KMS-11 (cell line): Measurements from ENCODE around the gene RNF169.
"Not testable (repeated sequence)": the region's sequence is repeated elsewhere in the genome, so short reads cannot be mapped to it uniquely, and the experiment has no call there.

Experiments
- H2AFZ ChIP-seq: fragments of 200-600 bp; sonication (generic); 2 replicates; pipeline ENCODE4 v1.6.1; 2016; ENCODE audit warnings: antibody characterized with exemption, mixed run types, low read depth
- H3K27ac ChIP-seq: fragments of 200-600 bp; sonication (generic); 2 replicates; pipeline ENCODE4 v1.6.1; 2016; ENCODE audit warnings: mild to moderate bottlenecking, mixed run types
- H3K27me3 ChIP-seq: fragments of 200-600 bp; sonication (generic); 2 replicates; pipeline ENCODE4 v1.6.1; 2017; ENCODE audit warnings: mild to moderate bottlenecking, low read depth, mixed run types, moderate library complexity; ENCODE audit not compliant: insufficient read depth
- H3K36me3 ChIP-seq: fragments of 200-600 bp; sonication (generic); 2 replicates; pipeline ENCODE4 v1.6.1; 2017; ENCODE audit warnings: mild to moderate bottlenecking, mixed run types; ENCODE audit not compliant: insufficient read depth
- H3K4me1 ChIP-seq: fragments of 200-600 bp; sonication (generic); 2 replicates; pipeline ENCODE4 v1.6.1; 2016; ENCODE audit warnings: mild to moderate bottlenecking, low read depth, mixed run types; ENCODE audit not compliant: poor library complexity, severe bottlenecking
- H3K4me2 ChIP-seq: fragments of 200-600 bp; sonication (generic); 2 replicates; pipeline ENCODE4 v1.7.0; 2016; ENCODE audit warnings: mild to moderate bottlenecking, mixed run types
- H3K4me3 ChIP-seq: fragments of 200-600 bp; sonication (generic); IDR thresholded peaks from 2 replicates; pipeline ENCODE4 v1.6.1; 2017; ENCODE audit warnings: low read depth, low read length, mixed read lengths; ENCODE audit not compliant: insufficient read depth
- H3K79me2 ChIP-seq: fragments of 200-600 bp; sonication (generic); 2 replicates; pipeline ENCODE4 v1.6.1; 2016; ENCODE audit warnings: low read depth, mixed run types; ENCODE audit not compliant: insufficient read depth
- H3K9ac ChIP-seq: fragments of 200-600 bp; sonication (generic); 2 replicates; pipeline ENCODE4 v1.6.1; 2016; ENCODE audit warnings: mild to moderate bottlenecking, mixed run types
- H4K20me1 ChIP-seq: fragments of 200-600 bp; sonication (generic); 2 replicates; pipeline ENCODE4 v1.6.1; 2016; ENCODE audit warnings: mild to moderate bottlenecking, mixed run types; ENCODE audit not compliant: insufficient read depth
- CTCF ChIP-seq: fragments of 200-600 bp; sonication (generic); conservative IDR thresholded peaks from 2 replicates; pipeline ENCODE4 v1.6.1; 2017; ENCODE audit warnings: low read depth, mild to moderate bottlenecking, antibody characterized with exemption, low read length, moderate library complexity, mixed read lengths

Gene RNF169

GRCh38 chr11:74819400-74819799, 70.8 kb downstream of the RNF169 start:
- Histone ChIP-seq H3K79me2 (no peaks in the 10 kb centered on the region), H3K36me3 (peaks cover 7% of the 10 kb centered on the region; the same call in 1 of the 2 replicates), H4K20me1 (no peaks in the 10 kb centered on the region), H3K4me1 (no peaks in the 10 kb centered on the region), H3K9ac (no peak overlapping the region), H3K27me3 (no peaks in the 10 kb centered on the region), H3K4me2 (no peak overlapping the region), H2AFZ (no peak overlapping the region), H3K4me3 (no peak overlapping the region), H3K27ac (no peak overlapping the region)
- no peak for TF ChIP-seq CTCF

- Histone ChIP-seq H3K79me2 (no peaks in the 10 kb centered on the region), H3K9ac (no peak overlapping the region), H4K20me1 (no peaks in the 10 kb centered on the region), H3K27me3 (no peaks in the 10 kb centered on the region), H3K4me1 (no peaks in the 10 kb centered on the region), H3K27ac (no peak overlapping the region), H3K36me3 (peaks cover 7% of the 10 kb centered on the region; the same call in 1 of the 2 replicates), H2AFZ (no peak overlapping the region), H3K4me2 (no peak overlapping the region), H3K4me3 (no peak overlapping the region)
- no peak for TF ChIP-seq CTCF
Measured at GRCh38 chr11:74820763-74821162, 72.1 kb downstream of the RNF169 start.

GRCh38 chr11:74822170-74822569, 73.5 kb downstream of the RNF169 start:
- Histone ChIP-seq H3K27ac (no peak overlapping the region), H3K9ac (no peak overlapping the region), H3K79me2 (no peaks in the 10 kb centered on the region), H3K4me3 (no peak overlapping the region), H3K4me1 (no peaks in the 10 kb centered on the region), H3K27me3 (no peaks in the 10 kb centered on the region), H3K36me3 (peaks cover 7% of the 10 kb centered on the region; the same call in 1 of the 2 replicates), H2AFZ (no peak overlapping the region), H3K4me2 (no peak overlapping the region), H4K20me1 (no peaks in the 10 kb centered on the region)
- TF ChIP-seq CTCF, result no peak

GRCh38 chr11:74824285-74824982, 75.8 kb downstream of the RNF169 start:
- H3K79me2 ChIP-seq, result no peaks in the 10 kb centered on the region
- H4K20me1 ChIP-seq, result no peaks in the 10 kb centered on the region
- H3K4me3 ChIP-seq, result no peak overlapping the region
- no peaks in the 10 kb centered on the region for H3K27me3 ChIP-seq
- no peaks in the 10 kb centered on the region for H3K4me1 ChIP-seq
- no peak for TF ChIP-seq CTCF
- no peak overlapping the region for H2AFZ ChIP-seq
- no peak overlapping the region for H3K4me2 ChIP-seq
- H3K9ac ChIP-seq, result no peak overlapping the region
- no peak overlapping the region for H3K27ac ChIP-seq
- peaks cover 7% of the 10 kb centered on the region; the same call in 1 of the 2 replicates for H3K36me3 ChIP-seq

- H3K4me1 ChIP-seq, H2AFZ ChIP-seq, H3K27ac ChIP-seq, H3K4me2 ChIP-seq, H3K36me3 ChIP-seq, H3K4me3 ChIP-seq, H4K20me1 ChIP-seq, H3K9ac ChIP-seq, H3K79me2 ChIP-seq, H3K27me3 ChIP-seq: not testable (repeated sequence)
Measured at GRCh38 chr11:74825596-74825995, 76.9 kb downstream of the RNF169 start.
